Mammary epithelial cell (primary cell): ENCODE measurements around the gene MAPT.

Experiments used
- CTCF ChIP-seq, 2 donors: IDR thresholded peaks in 1 of 2; conservative IDR thresholded peaks in 1 of 2; 2 replicates each; pipeline ENCODE4 v1.5.1; 2011 to 2012; ENCODE audit warnings: inconsistent platforms in 2 of 2, low read length in 2 of 2, mild to moderate bottlenecking in 2 of 2, control low read depth in 1 of 2, low read depth in 1 of 2; ENCODE audit not compliant: insufficient read depth in 1 of 2; ENCODE audit errors: extremely low read depth in 1 of 2
- EZH2 ChIP-seq: IDR thresholded peaks from 2 replicates; pipeline ENCODE4 v1.6.1; 2012; ENCODE audit warnings: low read length, inconsistent platforms, borderline replicate concordance

GRCh38 chr17:45852535-45853297 lies 41.6 kb upstream of the MAPT start:
- TF ChIP-seq CTCF (conservative IDR thresholded peaks at IDR 0.05 in 1 of 2, IDR thresholded peaks at IDR 0.05 in 1 of 2; ENCODE audit: extremely low read depth in 1 of 2, insufficient read depth in 1 of 2, low read depth in 1 of 2, low read length in 2 of 2) (peak; percentile 90), EZH2 (no peak)
